GM23338 (cell line): ENCODE results near the gene CGNL1. TPM values are rescaled to one million over a fixed set of nuclear protein-coding genes. Genes with fewer than 3 reads are reported as not detected.

Experiments used
- ATAC-seq: fragments of 200-7000 bp; cut with Tn5 transposase; 3 replicates; pipeline ENCODE4 v1.9.1; 2020
- DNase-seq: peaks from one replicate; pipeline ENCODE4 v3.0.0-alpha.2; 2015; ENCODE audit warnings: low spot score
- H2AFZ ChIP-seq: fragments of 200-600 bp; sonication (generic); 2 replicates; pipeline ENCODE4 v1.8.0; 2016; ENCODE audit warnings: antibody characterized with exemption, mild to moderate bottlenecking, moderate library complexity
- H3F3A ChIP-seq: fragments of 200-600 bp; sonication (generic); replicated peaks from 2 replicates; pipeline ENCODE4 v1.8.0; 2017; ENCODE audit warnings: antibody characterized with exemption, mixed run types, low read depth
- H3K27ac ChIP-seq: fragments of 200-600 bp; sonication (generic); 2 replicates; pipeline ENCODE4 v1.6.1; 2016; ENCODE audit warnings: low read depth
- H3K27me3 ChIP-seq: fragments of 200-600 bp; sonication (generic); 2 replicates; pipeline ENCODE4 v1.8.0; 2016; ENCODE audit warnings: mild to moderate bottlenecking, mixed run types, moderate library complexity; ENCODE audit not compliant: insufficient read depth
- H3K36me3 ChIP-seq: fragments of 200-600 bp; sonication (generic); 2 replicates; pipeline ENCODE4 v1.8.0; 2016; ENCODE audit warnings: mild to moderate bottlenecking; ENCODE audit not compliant: insufficient read depth
- H3K4me1 ChIP-seq: fragments of 200-600 bp; sonication (generic); 2 replicates; pipeline ENCODE4 v1.8.0; 2016; ENCODE audit warnings: mild to moderate bottlenecking, moderate library complexity; ENCODE audit not compliant: insufficient read depth
- H3K4me2 ChIP-seq: fragments of 200-600 bp; sonication (generic); 2 replicates; pipeline ENCODE4 v1.7.1; 2017; ENCODE audit warnings: mixed run types
- H3K4me3 ChIP-seq: fragments of 200-600 bp; sonication (generic); 2 replicates; pipeline ENCODE4 v1.6.1; 2016; ENCODE audit warnings: mixed run types
- H3K79me2 ChIP-seq: fragments of 200-600 bp; sonication (generic); replicated peaks from 2 replicates; pipeline ENCODE4 v1.8.0; 2017; ENCODE audit warnings: mild to moderate bottlenecking; ENCODE audit not compliant: insufficient read depth
- H3K9me2 ChIP-seq: fragments of 200-600 bp; sonication (generic); 2 replicates; pipeline ENCODE4 v1.8.0; 2017; ENCODE audit not compliant: insufficient read depth
- H4K20me1 ChIP-seq: fragments of 200-600 bp; sonication (generic); replicated peaks from 2 replicates; pipeline ENCODE4 v1.8.0; 2017; ENCODE audit warnings: mild to moderate bottlenecking; ENCODE audit not compliant: insufficient read depth
- H3K27ac Mint-ChIP-seq: 2 replicates; pipeline ENCODE4 v1.8.0; 2020; ENCODE audit warnings: inconsistent platforms, mild to moderate bottlenecking, moderate library complexity, mixed read lengths
- H3K27me3 Mint-ChIP-seq: 3 replicates; pipeline ENCODE4 v1.8.0; 2022; ENCODE audit warnings: low read depth, mild to moderate bottlenecking, moderate library complexity, mixed read lengths, inconsistent platforms; ENCODE audit not compliant: insufficient read depth, poor library complexity
- H3K36me3 Mint-ChIP-seq: 3 replicates; pipeline ENCODE4 v1.8.0; 2021; ENCODE audit warnings: low read depth, mild to moderate bottlenecking, inconsistent platforms, moderate library complexity, mixed read lengths
- H3K4me1 Mint-ChIP-seq: 3 replicates; pipeline ENCODE4 v1.8.0; 2020; ENCODE audit warnings: mild to moderate bottlenecking, inconsistent platforms, mixed read lengths
- H3K4me3 Mint-ChIP-seq: 3 replicates; pipeline ENCODE4 v1.8.0; 2021; ENCODE audit warnings: moderate library complexity, mild to moderate bottlenecking, inconsistent platforms, mixed read lengths
- H3K9me3 Mint-ChIP-seq: 3 replicates; pipeline ENCODE4 v1.8.0; 2020; ENCODE audit warnings: moderate library complexity, mild to moderate bottlenecking, inconsistent platforms, mixed read lengths
- CREB1 ChIP-seq: fragments of 250-450 bp; sonication (Bioruptor Pico); IDR thresholded peaks from 2 replicates; pipeline ENCODE4 v1.5.0; 2020; ENCODE audit warnings: low read depth, mild to moderate bottlenecking, moderate library complexity
- ETS1 ChIP-seq: IDR thresholded peaks from 2 replicates; pipeline ENCODE4 v1.6.1; 2016; ENCODE audit warnings: antibody characterized with exemption
- EZH2 ChIP-seq: fragments of 200-600 bp; sonication (generic); IDR thresholded peaks from one replicate; pipeline ENCODE4 v1.8.0; 2017; ENCODE audit warnings: antibody characterized with exemption, mild to moderate bottlenecking, low read depth; ENCODE audit not compliant: unreplicated experiment
- EZH2phosphoT487 ChIP-seq: fragments of 200-600 bp; sonication (generic); IDR thresholded peaks from one replicate; pipeline ENCODE4 v1.8.1; 2018; ENCODE audit warnings: antibody characterized with exemption; ENCODE audit not compliant: unreplicated experiment
- JUNB ChIP-seq: IDR thresholded peaks from one replicate; pipeline ENCODE4 v1.6.1; 2016; ENCODE audit warnings: antibody characterized with exemption; ENCODE audit not compliant: unreplicated experiment
- NANOG ChIP-seq: IDR thresholded peaks from 2 replicates; pipeline ENCODE4 v1.6.1; 2016; ENCODE audit warnings: antibody characterized with exemption, borderline replicate concordance
- POLR2AphosphoS5 ChIP-seq: IDR thresholded peaks from 2 replicates; pipeline ENCODE4 v1.6.1; 2016; ENCODE audit warnings: antibody characterized with exemption, low read depth
- STAT1 ChIP-seq: IDR thresholded peaks from one replicate; pipeline ENCODE4 v1.6.1; 2016; ENCODE audit warnings: antibody characterized with exemption; ENCODE audit not compliant: unreplicated experiment
- ZNF114 ChIP-seq: fragments of 250-450 bp; sonication (Bioruptor Pico); IDR thresholded peaks from 2 replicates; pipeline ENCODE4 v1.5.0; 2020; ENCODE audit warnings: mild to moderate bottlenecking, moderate library complexity
- polyA plus RNA-seq: library from polyadenylated mRNA; unstranded; fragments of >200 nt; fragmentation: Nextera tagmentation; extraction: Ambion mirVana; gene quantifications from 2 replicates; pipeline ENCODE4 v1.2.1, GENCODE V29; 2016
- total RNA-seq: library from RNA; depleted of rRNA; stranded (reverse); fragments of >200 nt; shearing (Covaris generic); gene quantifications from 2 replicates; pipeline ENCODE4 v1.2.3, GENCODE V29; 2014
- TF ChIP-seq, protein P1 (sequence below), 2 experiments: fragments of 200-600 bp in 1 of 2; sonication (generic) in 1 of 2; conservative IDR thresholded peaks; 2 replicates each; pipeline versions ENCODE4 v1.5.1 to v1.6.1; 2016 to 2017; ENCODE audit warnings: antibody characterized with exemption in 2 of 2, low read depth in 2 of 2, mild to moderate bottlenecking in 2 of 2, moderate library complexity in 1 of 2
- TF ChIP-seq, protein P2 (sequence below): fragments of 250-450 bp; sonication (Bioruptor Pico); IDR thresholded peaks from 2 replicates; pipeline ENCODE4 v1.5.0; 2020; ENCODE audit warnings: mild to moderate bottlenecking, moderate library complexity

The CGNL1 gene
- total and polyA plus RNA-seq, 2 experiments from 2014 or later: 20.0 to 57.8 TPM

- no peaks in the 10 kb centered on the region; the same call in 1 of the 2 replicates for H3K9me2 ChIP-seq
- 0 out of 2 replicates have a peak, but pooled peaks cover 3% of the 10 kb centered on the region for H3K4me1 ChIP-seq
- H3K4me2 ChIP-seq: no peak overlapping the region
- Mint-ChIP-seq H3K4me3 (no peak overlapping the region), H3K27ac (no peak overlapping the region), H3K27me3 (no peaks in the 10 kb centered on the region), H3K36me3 (no peaks in the 10 kb centered on the region), H3K4me1 (peaks cover 7% of the 10 kb centered on the region), H3K9me3 (no peaks in the 10 kb centered on the region)
- no peaks in the 10 kb centered on the region for H3K79me2 ChIP-seq
- H2AFZ ChIP-seq: no peak overlapping the region
- no peak for TF ChIP-seq STAT1
- TF ChIP-seq EZH2: no peak
- TF ChIP-seq POLR2AphosphoS5: no peak
- TF ChIP-seq CREB1: no peak
- no peak for TF ChIP-seq JUNB
- no peak for TF ChIP-seq ZNF114 (CRISPR knock-in tag)
- TF ChIP-seq, protein P1, sequence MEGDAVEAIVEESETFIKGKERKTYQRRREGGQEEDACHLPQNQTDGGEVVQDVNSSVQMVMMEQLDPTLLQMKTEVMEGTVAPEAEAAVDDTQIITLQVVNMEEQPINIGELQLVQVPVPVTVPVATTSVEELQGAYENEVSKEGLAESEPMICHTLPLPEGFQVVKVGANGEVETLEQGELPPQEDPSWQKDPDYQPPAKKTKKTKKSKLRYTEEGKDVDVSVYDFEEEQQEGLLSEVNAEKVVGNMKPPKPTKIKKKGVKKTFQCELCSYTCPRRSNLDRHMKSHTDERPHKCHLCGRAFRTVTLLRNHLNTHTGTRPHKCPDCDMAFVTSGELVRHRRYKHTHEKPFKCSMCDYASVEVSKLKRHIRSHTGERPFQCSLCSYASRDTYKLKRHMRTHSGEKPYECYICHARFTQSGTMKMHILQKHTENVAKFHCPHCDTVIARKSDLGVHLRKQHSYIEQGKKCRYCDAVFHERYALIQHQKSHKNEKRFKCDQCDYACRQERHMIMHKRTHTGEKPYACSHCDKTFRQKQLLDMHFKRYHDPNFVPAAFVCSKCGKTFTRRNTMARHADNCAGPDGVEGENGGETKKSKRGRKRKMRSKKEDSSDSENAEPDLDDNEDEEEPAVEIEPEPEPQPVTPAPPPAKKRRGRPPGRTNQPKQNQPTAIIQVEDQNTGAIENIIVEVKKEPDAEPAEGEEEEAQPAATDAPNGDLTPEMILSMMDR (conservative IDR thresholded peaks at IDR 0.05; ENCODE audit: low read depth in 2 of 2): no peak
- no peak for TF ChIP-seq ETS1
- no peak for TF ChIP-seq NANOG
- TF ChIP-seq, protein P2, sequence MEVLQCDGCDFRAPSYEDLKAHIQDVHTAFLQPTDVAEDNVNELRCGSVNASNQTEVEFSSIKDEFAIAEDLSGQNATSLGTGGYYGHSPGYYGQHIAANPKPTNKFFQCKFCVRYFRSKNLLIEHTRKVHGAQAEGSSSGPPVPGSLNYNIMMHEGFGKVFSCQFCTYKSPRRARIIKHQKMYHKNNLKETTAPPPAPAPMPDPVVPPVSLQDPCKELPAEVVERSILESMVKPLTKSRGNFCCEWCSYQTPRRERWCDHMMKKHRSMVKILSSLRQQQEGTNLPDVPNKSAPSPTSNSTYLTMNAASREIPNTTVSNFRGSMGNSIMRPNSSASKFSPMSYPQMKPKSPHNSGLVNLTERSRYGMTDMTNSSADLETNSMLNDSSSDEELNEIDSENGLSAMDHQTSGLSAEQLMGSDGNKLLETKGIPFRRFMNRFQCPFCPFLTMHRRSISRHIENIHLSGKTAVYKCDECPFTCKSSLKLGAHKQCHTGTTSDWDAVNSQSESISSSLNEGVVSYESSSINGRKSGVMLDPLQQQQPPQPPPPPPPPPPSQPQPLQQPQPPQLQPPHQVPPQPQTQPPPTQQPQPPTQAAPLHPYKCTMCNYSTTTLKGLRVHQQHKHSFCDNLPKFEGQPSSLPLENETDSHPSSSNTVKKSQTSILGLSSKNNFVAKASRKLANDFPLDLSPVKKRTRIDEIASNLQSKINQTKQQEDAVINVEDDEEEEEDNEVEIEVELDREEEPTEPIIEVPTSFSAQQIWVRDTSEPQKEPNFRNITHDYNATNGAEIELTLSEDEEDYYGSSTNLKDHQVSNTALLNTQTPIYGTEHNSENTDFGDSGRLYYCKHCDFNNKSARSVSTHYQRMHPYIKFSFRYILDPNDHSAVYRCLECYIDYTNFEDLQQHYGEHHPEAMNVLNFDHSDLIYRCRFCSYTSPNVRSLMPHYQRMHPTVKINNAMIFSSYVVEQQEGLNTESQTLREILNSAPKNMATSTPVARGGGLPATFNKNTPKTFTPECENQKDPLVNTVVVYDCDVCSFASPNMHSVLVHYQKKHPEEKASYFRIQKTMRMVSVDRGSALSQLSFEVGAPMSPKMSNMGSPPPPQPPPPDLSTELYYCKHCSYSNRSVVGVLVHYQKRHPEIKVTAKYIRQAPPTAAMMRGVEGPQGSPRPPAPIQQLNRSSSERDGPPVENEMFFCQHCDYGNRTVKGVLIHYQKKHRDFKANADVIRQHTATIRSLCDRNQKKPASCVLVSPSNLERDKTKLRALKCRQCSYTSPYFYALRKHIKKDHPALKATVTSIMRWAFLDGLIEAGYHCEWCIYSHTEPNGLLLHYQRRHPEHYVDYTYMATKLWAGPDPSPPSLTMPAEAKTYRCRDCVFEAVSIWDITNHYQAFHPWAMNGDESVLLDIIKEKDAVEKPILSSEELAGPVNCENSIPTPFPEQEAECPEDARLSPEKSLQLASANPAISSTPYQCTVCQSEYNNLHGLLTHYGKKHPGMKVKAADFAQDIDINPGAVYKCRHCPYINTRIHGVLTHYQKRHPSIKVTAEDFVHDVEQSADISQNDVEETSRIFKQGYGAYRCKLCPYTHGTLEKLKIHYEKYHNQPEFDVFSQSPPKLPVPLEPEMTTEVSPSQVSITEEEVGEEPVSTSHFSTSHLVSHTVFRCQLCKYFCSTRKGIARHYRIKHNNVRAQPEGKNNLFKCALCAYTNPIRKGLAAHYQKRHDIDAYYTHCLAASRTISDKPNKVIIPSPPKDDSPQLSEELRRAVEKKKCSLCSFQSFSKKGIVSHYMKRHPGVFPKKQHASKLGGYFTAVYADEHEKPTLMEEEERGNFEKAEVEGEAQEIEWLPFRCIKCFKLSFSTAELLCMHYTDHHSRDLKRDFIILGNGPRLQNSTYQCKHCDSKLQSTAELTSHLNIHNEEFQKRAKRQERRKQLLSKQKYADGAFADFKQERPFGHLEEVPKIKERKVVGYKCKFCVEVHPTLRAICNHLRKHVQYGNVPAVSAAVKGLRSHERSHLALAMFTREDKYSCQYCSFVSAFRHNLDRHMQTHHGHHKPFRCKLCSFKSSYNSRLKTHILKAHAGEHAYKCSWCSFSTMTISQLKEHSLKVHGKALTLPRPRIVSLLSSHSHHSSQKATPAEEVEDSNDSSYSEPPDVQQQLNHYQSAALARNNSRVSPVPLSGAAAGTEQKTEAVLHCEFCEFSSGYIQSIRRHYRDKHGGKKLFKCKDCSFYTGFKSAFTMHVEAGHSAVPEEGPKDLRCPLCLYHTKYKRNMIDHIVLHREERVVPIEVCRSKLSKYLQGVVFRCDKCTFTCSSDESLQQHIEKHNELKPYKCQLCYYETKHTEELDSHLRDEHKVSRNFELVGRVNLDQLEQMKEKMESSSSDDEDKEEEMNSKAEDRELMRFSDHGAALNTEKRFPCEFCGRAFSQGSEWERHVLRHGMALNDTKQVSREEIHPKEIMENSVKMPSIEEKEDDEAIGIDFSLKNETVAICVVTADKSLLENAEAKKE: no peak
- TF ChIP-seq EZH2phosphoT487: no peak
- no peak overlapping the region for H3K4me3 ChIP-seq
- H3K27ac ChIP-seq: no peak overlapping the region
- no peaks in the 10 kb centered on the region for H4K20me1 ChIP-seq
- H3F3A ChIP-seq: no peaks in the 10 kb centered on the region
- no peak for DNase-seq
- no peak for ATAC-seq
- H3K27me3 ChIP-seq: no peaks in the 10 kb centered on the region
- H3K36me3 ChIP-seq: no peaks in the 10 kb centered on the region
These were observed 196.2 kb downstream of the CGNL1 start for GRCh38 chr15:57572468-57572867.
